AG04450 (cell line): ENCODE measurements around the gene LRP1B. TPM values are rescaled to one million over a fixed set of nuclear protein-coding genes. Genes with fewer than 3 reads are reported as not detected.

Experiments
- CTCF ChIA-PET: fragments of 300-600, 350-600 bp; formaldehyde crosslinking; extraction: SDS; loops from one replicate; lab custom pipeline; 2022; ENCODE audit warnings: antibody characterized with exemption, inconsistent platforms; lab: Charles Lee
- POLR2A ChIA-PET: fragments of 350-600 bp; formaldehyde crosslinking; extraction: SDS; loops from one replicate; lab custom pipeline; 2021; ENCODE audit warnings: antibody characterized with exemption, inconsistent platforms; lab: Yijun Ruan, JAX
- DNase-seq: peaks from one replicate; pipeline ENCODE4 v3.0.0-alpha.2; 2011; ENCODE audit warnings: low read depth, low spot score
- H3K27ac ChIP-seq: one replicate; pipeline ENCODE4 v1.5.1; 2012; ENCODE audit warnings: low read depth, low read length, control low read depth
- H3K27me3 ChIP-seq: one replicate; pipeline ENCODE4 v1.6.0; 2012; ENCODE audit warnings: low read length; ENCODE audit not compliant: control insufficient read depth, insufficient read depth
- H3K4me3 ChIP-seq: 2 replicates; pipeline ENCODE4 v1.5.1; 2011; ENCODE audit warnings: mild to moderate bottlenecking, low read depth, low read length, control low read depth
- H3K9me3 ChIP-seq: 2 replicates; pipeline ENCODE4 v1.5.1; 2012; ENCODE audit warnings: low read length; ENCODE audit not compliant: control insufficient read depth, insufficient read depth
- CTCF ChIP-seq: IDR thresholded peaks from 2 replicates; pipeline ENCODE4 v1.5.1; 2011; ENCODE audit warnings: low read depth, low read length, control low read depth, inconsistent platforms
- polyA plus RNA-seq: library from polyadenylated mRNA; depleted of rRNA; stranded (reverse); fragments of >200 nt; gene quantifications from 2 replicates; pipeline ENCODE4 v1.2.3, GENCODE V29; 2011

The LRP1B gene
- polyA plus RNA-seq, 1 experiment = 0.15 TPM

- DNase-seq = no peak
- no peak overlapping the region for H3K4me3 ChIP-seq
- no peak for TF ChIP-seq CTCF
- no peaks in the 10 kb centered on the region for H3K9me3 ChIP-seq
- ChIA-PET CTCF (no interaction called here), POLR2A (no interaction called here)
- no peaks in the 10 kb centered on the region for H3K27me3 ChIP-seq
- no peak overlapping the region for H3K27ac ChIP-seq
Observed at GRCh38 chr2:140698636-140699035, 1432.2 kb downstream of the LRP1B start.

DNA sequence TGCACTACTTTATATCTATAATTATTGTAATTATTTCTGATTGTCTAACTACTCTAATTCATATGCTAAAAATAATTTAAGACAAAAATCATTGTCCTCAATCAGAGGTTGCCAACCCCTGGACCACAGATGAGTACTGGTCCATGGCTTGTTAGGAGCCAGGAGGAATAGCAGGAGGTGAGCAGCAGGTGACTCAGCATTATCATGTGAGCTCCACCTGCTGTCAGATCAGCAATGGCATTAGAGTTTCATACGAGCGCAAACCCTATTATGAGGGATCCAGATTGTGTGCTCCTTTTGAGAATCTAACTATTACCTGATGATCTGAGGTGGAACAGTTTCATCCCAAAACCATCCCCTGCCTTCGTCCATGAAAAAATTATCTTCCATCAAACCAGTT lies 1434.4 kb downstream of the LRP1B start:
- no peak for DNase-seq
- H3K27me3 ChIP-seq = no peaks in the 10 kb centered on the region
- POLR2A ChIA-PET = no interaction called here
- no peak overlapping the region for H3K27ac ChIP-seq
- TF ChIP-seq CTCF = no peak
- H3K9me3 ChIP-seq = no peaks in the 10 kb centered on the region
- CTCF ChIA-PET = no interaction called here
- no peak overlapping the region for H3K4me3 ChIP-seq

- Histone ChIP-seq H3K27ac (no peak overlapping the region), H3K9me3 (no peaks in the 10 kb centered on the region), H3K4me3 (no peak overlapping the region), H3K27me3 (no peaks in the 10 kb centered on the region)
- ChIA-PET CTCF (interaction anchor here (0.6 kb wide), 1 partner anchor 10 kb away, joined by 3 read pairs; no protein-coding TSS in a partner anchor), POLR2A (no interaction called here)
- no peak for TF ChIP-seq CTCF
- DNase-seq = peak; percentile 8
Observed at GRCh38 chr2:140695155-140695554, 1435.7 kb downstream of the LRP1B start.

- ChIA-PET CTCF (interaction anchor here (0.5 kb wide), 1 partner anchor 20 kb away, joined by 10 read pairs; no protein-coding TSS in a partner anchor), POLR2A (no interaction called here)
- Histone ChIP-seq H3K9me3 (peaks cover 3% of the 10 kb centered on the region; the same call in 1 of the 2 replicates), H3K4me3 (no peak overlapping the region), H3K27ac (no peak overlapping the region), H3K27me3 (no peaks in the 10 kb centered on the region)
- TF ChIP-seq CTCF = no peak
- DNase-seq = no peak
Observed at GRCh38 chr2:140687825-140688224, 1443.0 kb downstream of the LRP1B start.

DNA sequence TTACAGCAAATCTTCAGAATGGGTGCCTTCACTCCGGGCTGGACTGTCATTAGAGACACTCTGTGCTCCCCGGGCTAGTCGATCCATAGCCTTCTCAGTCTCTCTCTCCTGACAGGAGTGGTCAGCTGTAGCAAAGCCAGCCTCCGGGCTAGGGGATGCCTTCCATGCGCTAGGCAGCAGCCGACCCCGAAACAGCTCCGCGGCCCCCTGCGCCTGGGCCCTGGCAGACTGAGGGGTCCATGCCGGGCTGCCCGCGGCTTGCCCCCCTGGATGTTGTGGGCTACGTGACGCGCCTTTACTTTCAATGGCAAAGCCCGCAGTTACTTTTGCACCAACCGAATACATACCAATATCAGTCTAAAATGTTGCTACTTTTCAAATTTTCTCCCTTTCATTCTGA lies 1447.2 kb downstream of the LRP1B start:
- H3K27ac ChIP-seq = no peak overlapping the region
- TF ChIP-seq CTCF = no peak
- ChIA-PET POLR2A (no interaction called here), CTCF (no interaction called here)
- DNase-seq = no peak
- peaks cover 3% of the 10 kb centered on the region; the same call in 1 of the 2 replicates for H3K9me3 ChIP-seq
- no peaks in the 10 kb centered on the region for H3K27me3 ChIP-seq
- no peak overlapping the region for H3K4me3 ChIP-seq
